PC-3 (cell line): ENCODE data around the gene TMEM132E. TPM values are rescaled to one million over a fixed set of nuclear protein-coding genes. Genes with fewer than 3 reads are reported as not detected.

Experiments used
- ATAC-seq: fragments of 200-7000 bp; cut with Tn5 transposase; 2 replicates; pipeline ENCODE4 v1.9.1; 2020; ENCODE audit warnings: mild to moderate bottlenecking, moderate library complexity
- BruUV-seq: library from RNA; stranded (reverse); fragments of 400-500 nt; replicated peaks from 2 replicates; lab custom pipeline; 2021; lab: Mats Ljungman, UMichigan
- CTCF ChIA-PET: fragments of 300-600 bp; sonication (Branson Sonifier 250); formaldehyde crosslinking; loops from one replicate; lab custom pipeline; 2022; ENCODE audit warnings: antibody characterized with exemption; lab: Charles Lee
- POLR2A ChIA-PET: fragments of 300-600 bp; sonication (Branson Sonifier 250); formaldehyde crosslinking; loops from one replicate; lab custom pipeline; 2022; ENCODE audit warnings: antibody characterized with exemption; ENCODE audit not compliant: unreplicated experiment; lab: Charles Lee
- DNase-seq: peaks from one replicate; pipeline ENCODE4 v3.0.0-alpha.2; 2015
- H2AFZ ChIP-seq: fragments of 300-600 bp; sonication (generic); 2 replicates; pipeline ENCODE4 v1.6.0; 2016; ENCODE audit warnings: antibody characterized with exemption, low read length
- H3F3A ChIP-seq: fragments of 300-600 bp; sonication (generic); one replicate; pipeline ENCODE4 v1.6.0; 2017; ENCODE audit warnings: antibody characterized with exemption, low read length, control low read depth, mild to moderate bottlenecking; ENCODE audit not compliant: unreplicated experiment
- H3K27ac ChIP-seq: fragments of 300-600 bp; sonication (generic); 2 replicates; pipeline ENCODE4 v1.5.1; 2016; ENCODE audit warnings: mild to moderate bottlenecking, low read length
- H3K27me3 ChIP-seq: fragments of 300-600 bp; sonication (generic); 2 replicates; pipeline ENCODE4 v1.6.1; 2016; ENCODE audit warnings: low read length, mixed read lengths
- H3K36me3 ChIP-seq: fragments of 300-600 bp; sonication (generic); 2 replicates; pipeline ENCODE4 v1.6.1; 2016; ENCODE audit warnings: low read depth, mixed run types, low read length, mixed read lengths
- H3K4me1 ChIP-seq: fragments of 300-600 bp; sonication (generic); 2 replicates; pipeline ENCODE4 v1.5.1; 2016; ENCODE audit warnings: low read length; ENCODE audit not compliant: insufficient read depth
- H3K4me2 ChIP-seq: fragments of 300-600 bp; sonication (generic); 2 replicates; pipeline ENCODE4 v1.6.0; 2016; ENCODE audit warnings: low read length
- H3K4me3 ChIP-seq: fragments of 300-600 bp; sonication (generic); 2 replicates; pipeline ENCODE4 v1.5.1; 2016; ENCODE audit warnings: mild to moderate bottlenecking, low read length, mixed read lengths
- H3K79me2 ChIP-seq: fragments of 300-600 bp; sonication (generic); 2 replicates; pipeline ENCODE4 v1.6.1; 2017; ENCODE audit warnings: low read length, mixed read lengths
- H3K9ac ChIP-seq: fragments of 300-600 bp; sonication (generic); 2 replicates; pipeline ENCODE4 v1.6.0; 2016; ENCODE audit warnings: mild to moderate bottlenecking, low read length
- H3K9me2 ChIP-seq: fragments of 300-600 bp; sonication (generic); replicated peaks from 2 replicates; pipeline ENCODE4 v1.6.1; 2016; ENCODE audit warnings: mixed run types, low read length, mixed read lengths
- H3K9me3 ChIP-seq: fragments of 300-600 bp; sonication (generic); 2 replicates; pipeline ENCODE4 v1.6.1; 2016; ENCODE audit warnings: low read length, mixed read lengths
- H4K20me1 ChIP-seq: fragments of 300-600 bp; sonication (generic); 2 replicates; pipeline ENCODE4 v1.6.1; 2016; ENCODE audit warnings: low read length, mixed read lengths
- EZH2 ChIP-seq: fragments of 300-600 bp; sonication (generic); IDR thresholded peaks from one replicate; pipeline ENCODE4 v1.6.1; 2017; ENCODE audit warnings: antibody characterized with exemption, mild to moderate bottlenecking, low read length; ENCODE audit not compliant: unreplicated experiment
- EZH2phosphoT487 ChIP-seq: fragments of 300-600 bp; sonication (generic); IDR thresholded peaks from 2 replicates; pipeline ENCODE4 v1.6.1; 2018; ENCODE audit warnings: mild to moderate bottlenecking, antibody characterized with exemption, low read length, borderline replicate concordance
- intact Hi-C: fragments of 100-400 bp; cut with micrococcal nuclease; formaldehyde crosslinking; loops from 2 replicates; pipeline ENCODE4 v1.9.0; 2023
- total RNA-seq: library from RNA; depleted of rRNA; stranded (reverse); fragments of >200 nt; gene quantifications from 2 replicates; pipeline ENCODE4 v1.2.3, GENCODE V29; 2014
- TF ChIP-seq, protein P1 (sequence below): fragments of 300-600 bp; sonication (generic); conservative IDR thresholded peaks from 2 replicates; pipeline ENCODE4 v1.5.1; 2017; ENCODE audit warnings: antibody characterized with exemption, low read depth, mild to moderate bottlenecking, low read length

Gene TMEM132E
- total RNA-seq, 1 experiment from 2014 or later: not detected

DNA sequence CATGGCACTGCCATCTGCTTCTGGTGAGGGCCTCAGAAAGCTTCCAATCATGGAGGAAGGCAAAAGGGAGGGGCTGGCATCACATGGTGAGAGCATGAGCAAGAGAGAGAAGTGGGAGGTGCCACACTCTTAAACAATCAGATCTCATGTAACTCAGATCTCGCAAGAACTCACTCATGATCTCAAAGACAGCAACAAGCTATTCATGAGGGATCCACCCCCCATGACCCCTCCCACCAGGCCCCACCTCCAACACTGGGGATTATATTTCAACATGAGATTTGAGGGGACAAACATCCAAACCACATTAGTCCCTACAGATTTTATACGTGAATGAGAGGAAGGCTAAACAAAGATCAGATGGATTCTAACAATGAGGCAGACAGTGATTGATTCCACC, 8.9 kb upstream of the TMEM132E start:
- Histone ChIP-seq H3K9ac (no peak overlapping the region), H2AFZ (no peak overlapping the region), H3K9me2 (no peaks in the 10 kb centered on the region), H3K9me3 (no peaks in the 10 kb centered on the region), H3K27ac (no peak overlapping the region), H3K27me3 (no peaks in the 10 kb centered on the region), H3K36me3 (no peaks in the 10 kb centered on the region), H3F3A (no peaks in the 10 kb centered on the region), H3K79me2 (no peaks in the 10 kb centered on the region), H3K4me2 (no peak overlapping the region), H4K20me1 (no peaks in the 10 kb centered on the region), H3K4me1 (no peaks in the 10 kb centered on the region), H3K4me3 (no peak overlapping the region)
- ATAC-seq: no peak
- TF ChIP-seq, protein P1, sequence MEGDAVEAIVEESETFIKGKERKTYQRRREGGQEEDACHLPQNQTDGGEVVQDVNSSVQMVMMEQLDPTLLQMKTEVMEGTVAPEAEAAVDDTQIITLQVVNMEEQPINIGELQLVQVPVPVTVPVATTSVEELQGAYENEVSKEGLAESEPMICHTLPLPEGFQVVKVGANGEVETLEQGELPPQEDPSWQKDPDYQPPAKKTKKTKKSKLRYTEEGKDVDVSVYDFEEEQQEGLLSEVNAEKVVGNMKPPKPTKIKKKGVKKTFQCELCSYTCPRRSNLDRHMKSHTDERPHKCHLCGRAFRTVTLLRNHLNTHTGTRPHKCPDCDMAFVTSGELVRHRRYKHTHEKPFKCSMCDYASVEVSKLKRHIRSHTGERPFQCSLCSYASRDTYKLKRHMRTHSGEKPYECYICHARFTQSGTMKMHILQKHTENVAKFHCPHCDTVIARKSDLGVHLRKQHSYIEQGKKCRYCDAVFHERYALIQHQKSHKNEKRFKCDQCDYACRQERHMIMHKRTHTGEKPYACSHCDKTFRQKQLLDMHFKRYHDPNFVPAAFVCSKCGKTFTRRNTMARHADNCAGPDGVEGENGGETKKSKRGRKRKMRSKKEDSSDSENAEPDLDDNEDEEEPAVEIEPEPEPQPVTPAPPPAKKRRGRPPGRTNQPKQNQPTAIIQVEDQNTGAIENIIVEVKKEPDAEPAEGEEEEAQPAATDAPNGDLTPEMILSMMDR: no peak
- no peak for TF ChIP-seq EZH2phosphoT487
- no peak for TF ChIP-seq EZH2
- intact Hi-C loops: no loop called here
- no TSS peak for BruUV-seq
- ChIA-PET POLR2A (no interaction called here), CTCF (no interaction called here)
- no peak for DNase-seq

DNA sequence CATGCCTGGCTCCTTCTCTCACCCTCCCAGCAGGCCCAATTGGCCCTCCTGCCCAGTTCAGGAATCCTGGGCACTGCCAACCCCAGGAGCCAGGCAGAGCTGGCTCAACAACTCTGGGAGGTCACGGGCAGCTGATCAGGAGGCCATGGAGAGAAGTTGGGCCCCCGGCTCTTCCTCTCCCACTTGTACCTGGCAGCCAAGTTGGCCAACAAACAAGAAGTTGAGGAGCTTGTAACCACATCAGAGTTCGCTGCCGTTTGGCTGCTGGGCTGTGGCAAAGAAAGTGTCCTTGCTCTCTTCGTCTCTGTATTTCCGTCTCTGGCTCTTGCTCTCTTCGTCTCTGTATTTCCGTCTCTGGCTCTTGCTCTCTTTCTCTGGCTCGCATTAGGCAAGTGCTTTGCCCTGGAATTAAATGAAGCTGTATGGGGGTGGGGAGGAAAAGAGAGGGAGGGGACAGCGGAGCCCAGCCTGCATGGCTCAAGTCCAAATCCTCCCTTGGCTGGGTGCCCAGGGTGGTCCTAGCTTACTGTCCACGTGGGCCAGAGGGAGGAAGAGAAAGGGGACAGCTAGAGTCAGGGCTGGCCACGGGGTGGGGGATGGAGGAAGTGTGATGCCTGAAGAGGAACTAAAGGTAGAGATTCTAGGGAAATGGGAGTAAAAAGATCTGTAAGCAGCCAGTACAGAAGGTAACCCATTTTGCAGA, 7.8 kb upstream of the TMEM132E start:
- ChIA-PET POLR2A (no interaction called here), CTCF (no interaction called here)
- Histone ChIP-seq H3K4me2 (no peak overlapping the region), H3K4me1 (no peaks in the 10 kb centered on the region), H3K27ac (no peak overlapping the region), H3F3A (no peaks in the 10 kb centered on the region), H3K36me3 (no peaks in the 10 kb centered on the region), H4K20me1 (no peaks in the 10 kb centered on the region), H3K4me3 (no peak overlapping the region), H3K9me2 (no peaks in the 10 kb centered on the region), H3K9ac (no peak overlapping the region), H2AFZ (no peak overlapping the region), H3K27me3 (no peaks in the 10 kb centered on the region), H3K79me2 (no peaks in the 10 kb centered on the region), H3K9me3 (no peaks in the 10 kb centered on the region)
- BruUV-seq: no TSS peak
- ATAC-seq: no peak
- intact Hi-C loops: no loop called here
- TF ChIP-seq, protein P1: no peak
- TF ChIP-seq EZH2 (no peak), EZH2phosphoT487 (no peak)
- DNase-seq: no peak

DNA sequence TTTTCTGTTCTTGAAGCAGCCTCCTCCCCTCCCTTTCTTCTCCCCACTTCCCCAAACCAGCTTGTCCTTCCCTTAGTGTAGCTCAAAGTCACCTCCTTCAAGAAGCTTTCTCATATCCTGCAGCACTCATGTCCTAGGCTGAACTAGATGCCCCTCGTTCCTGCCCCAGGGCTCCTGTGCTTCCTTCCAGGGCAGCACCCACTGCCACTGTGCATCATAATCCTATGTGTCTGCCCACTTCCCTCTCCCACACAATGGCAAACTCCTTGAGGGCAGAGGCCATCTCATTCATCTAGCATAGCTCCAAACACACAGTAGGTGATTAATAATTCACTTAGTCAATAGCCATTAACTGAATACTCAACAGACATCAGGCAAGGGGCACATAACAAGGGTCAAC, 6.9 kb upstream of the TMEM132E start:
- Histone ChIP-seq H3K36me3 (no peaks in the 10 kb centered on the region), H3K4me1 (no peaks in the 10 kb centered on the region), H3K27me3 (no peaks in the 10 kb centered on the region), H3K79me2 (no peaks in the 10 kb centered on the region), H3F3A (no peaks in the 10 kb centered on the region), H3K9me2 (no peaks in the 10 kb centered on the region), H3K27ac (no peak overlapping the region), H4K20me1 (no peaks in the 10 kb centered on the region), H3K9ac (no peak overlapping the region), H2AFZ (no peak overlapping the region), H3K4me3 (no peak overlapping the region), H3K4me2 (no peak overlapping the region), H3K9me3 (no peaks in the 10 kb centered on the region)
- intact Hi-C loops: no loop called here
- TF ChIP-seq EZH2phosphoT487: no peak
- TF ChIP-seq EZH2: no peak
- TF ChIP-seq, protein P1: no peak
- no TSS peak for BruUV-seq
- ATAC-seq (no peak), DNase-seq (no peak)
- ChIA-PET POLR2A (no interaction called here), CTCF (no interaction called here)
